Activated naive CD4-positive, alpha-beta T cell treated with anti-CD3 and anti-CD28 coated beads, Interleukin-2, amount 50 U/mL, for 24 hours (primary cell): Measurements from ENCODE around the gene TENT4A.

Source experiments
- H3K27ac Mint-ChIP-seq: one replicate; pipeline ENCODE4 v1.8.0; 2021; ENCODE audit warnings: mild to moderate bottlenecking, mixed read lengths
- H3K27me3 Mint-ChIP-seq: one replicate; pipeline ENCODE4 v1.8.0; 2021; ENCODE audit warnings: mixed read lengths
- H3K36me3 Mint-ChIP-seq: one replicate; pipeline ENCODE4 v1.8.0; 2021; ENCODE audit warnings: mixed read lengths
- H3K4me1 Mint-ChIP-seq: one replicate; pipeline ENCODE4 v1.8.0; 2021; ENCODE audit warnings: mixed read lengths
- H3K4me3 Mint-ChIP-seq: one replicate; pipeline ENCODE4 v1.8.0; 2021; ENCODE audit warnings: mild to moderate bottlenecking, mixed read lengths
- H3K9me3 Mint-ChIP-seq: one replicate; pipeline ENCODE4 v1.8.0; 2021; ENCODE audit warnings: mixed read lengths

The TENT4A gene

DNA sequence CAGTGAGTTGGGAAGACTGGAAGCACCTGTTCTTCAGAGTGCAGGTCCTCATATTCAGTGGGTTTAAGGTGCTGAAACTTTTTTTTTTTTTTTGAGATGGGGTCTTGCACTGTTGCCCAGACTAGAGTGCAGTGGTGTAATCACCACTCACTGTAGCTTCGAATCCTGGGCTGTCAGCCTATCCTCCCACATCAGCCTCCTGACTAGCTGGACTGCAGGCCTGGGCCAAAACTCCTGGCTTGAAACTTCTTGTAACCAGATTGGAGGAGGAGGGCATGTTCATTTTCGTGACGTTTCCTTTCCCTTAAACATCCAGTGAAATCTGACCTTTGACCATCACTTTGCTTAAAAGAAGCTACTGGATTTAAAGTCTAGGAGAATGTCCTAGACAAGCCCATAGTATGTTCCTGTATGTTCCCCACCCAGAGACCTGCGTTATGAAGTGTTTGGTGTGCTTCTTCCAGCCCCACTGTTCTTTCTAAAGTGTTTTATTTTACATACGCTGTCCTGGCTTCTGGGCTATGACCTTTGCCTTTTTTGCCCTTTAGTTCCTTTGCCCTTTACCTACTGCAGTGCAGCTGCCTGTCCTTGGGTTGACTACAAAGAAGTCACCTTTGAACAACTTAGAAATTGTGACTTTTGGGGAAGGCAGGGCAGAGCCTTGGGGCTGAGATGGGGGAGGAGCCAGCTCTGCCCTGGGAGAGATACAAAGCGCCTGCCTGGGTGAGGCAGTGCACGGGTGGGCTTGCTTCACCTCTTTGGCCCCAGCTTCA lies 18.4 kb downstream of the TENT4A start:
- H3K27me3 Mint-ChIP-seq = no peaks in the 10 kb centered on the region
- peaks cover 3% of the 10 kb centered on the region for H3K36me3 Mint-ChIP-seq
- no peaks in the 10 kb centered on the region for H3K9me3 Mint-ChIP-seq
- no peak overlapping the region for H3K27ac Mint-ChIP-seq
- H3K4me3 Mint-ChIP-seq = no peak overlapping the region
- peaks cover 90% of the 10 kb centered on the region for H3K4me1 Mint-ChIP-seq

DNA sequence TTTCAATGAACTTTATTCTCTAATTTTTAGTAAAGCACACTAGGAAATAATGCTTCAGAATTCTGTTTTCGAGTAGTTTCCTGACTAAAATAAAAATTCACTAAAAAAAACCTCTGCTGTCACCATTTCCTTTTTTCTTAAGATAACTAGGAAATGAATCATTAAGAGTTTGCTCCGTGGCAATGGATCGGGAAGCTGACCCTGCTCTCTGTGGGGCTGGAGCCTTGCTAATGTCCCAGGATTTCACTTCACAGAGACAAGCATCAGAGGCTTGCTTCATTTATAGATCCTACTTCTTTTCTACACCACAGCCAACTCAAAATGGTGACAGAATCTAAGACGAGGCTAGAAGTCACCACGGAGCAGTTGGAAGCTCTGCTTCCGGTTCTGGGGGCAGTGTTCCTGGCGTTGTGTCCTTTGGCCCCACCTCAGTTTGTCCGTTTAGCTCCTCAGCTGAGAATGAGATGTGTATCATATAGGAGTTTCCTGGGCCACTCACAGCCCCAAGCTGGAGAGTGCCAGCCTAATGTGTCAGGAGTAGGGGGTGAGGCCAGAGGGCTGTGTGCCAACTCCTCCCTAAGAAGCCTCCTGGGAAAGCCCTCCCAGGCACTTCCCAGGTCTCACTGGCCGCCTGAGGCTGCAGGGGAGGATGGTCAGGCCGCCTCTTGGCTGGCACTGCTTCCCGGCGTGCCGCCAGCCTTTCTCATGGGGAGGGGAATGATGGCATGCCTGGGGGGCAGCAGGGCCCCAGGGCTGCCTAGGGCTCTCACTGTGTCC lies 19.6 kb downstream of the TENT4A start:
- H3K27ac Mint-ChIP-seq = no peak overlapping the region
- no peaks in the 10 kb centered on the region for H3K27me3 Mint-ChIP-seq
- no peaks in the 10 kb centered on the region for H3K9me3 Mint-ChIP-seq
- peaks cover 3% of the 10 kb centered on the region for H3K36me3 Mint-ChIP-seq
- peaks cover 86% of the 10 kb centered on the region for H3K4me1 Mint-ChIP-seq
- H3K4me3 Mint-ChIP-seq = no peak overlapping the region

GRCh38 chr5:6733411-6734242 lies 20.4 kb downstream of the TENT4A start:
- Mint-ChIP-seq H3K27ac (peak overlapping the region; percentile 33), H3K4me1 (peaks cover 78% of the 10 kb centered on the region), H3K9me3 (no peaks in the 10 kb centered on the region), H3K27me3 (no peaks in the 10 kb centered on the region), H3K4me3 (no peak overlapping the region), H3K36me3 (peaks cover 3% of the 10 kb centered on the region)

GRCh38 chr5:6734243-6734700 lies 21.0 kb downstream of the TENT4A start:
- H3K36me3 Mint-ChIP-seq = peaks cover 3% of the 10 kb centered on the region

GRCh38 chr5:6734781-6735180 lies 21.5 kb downstream of the TENT4A start:
- H3K4me1 Mint-ChIP-seq = peaks cover 68% of the 10 kb centered on the region
- peaks cover 6% of the 10 kb centered on the region for H3K36me3 Mint-ChIP-seq
- H3K27me3 Mint-ChIP-seq = no peaks in the 10 kb centered on the region
- H3K9me3 Mint-ChIP-seq = no peaks in the 10 kb centered on the region
- no peak overlapping the region for H3K4me3 Mint-ChIP-seq
- peak overlapping the region; percentile 59 for H3K27ac Mint-ChIP-seq

More at GRCh38 chr5:6734243-6734700, 21.0 kb downstream of the TENT4A start:
- no peaks in the 10 kb centered on the region for H3K9me3 Mint-ChIP-seq
- H3K27ac Mint-ChIP-seq = no peak overlapping the region
- H3K4me1 Mint-ChIP-seq = peaks cover 73% of the 10 kb centered on the region
- H3K4me3 Mint-ChIP-seq = no peak overlapping the region
- H3K27me3 Mint-ChIP-seq = no peaks in the 10 kb centered on the region

DNA sequence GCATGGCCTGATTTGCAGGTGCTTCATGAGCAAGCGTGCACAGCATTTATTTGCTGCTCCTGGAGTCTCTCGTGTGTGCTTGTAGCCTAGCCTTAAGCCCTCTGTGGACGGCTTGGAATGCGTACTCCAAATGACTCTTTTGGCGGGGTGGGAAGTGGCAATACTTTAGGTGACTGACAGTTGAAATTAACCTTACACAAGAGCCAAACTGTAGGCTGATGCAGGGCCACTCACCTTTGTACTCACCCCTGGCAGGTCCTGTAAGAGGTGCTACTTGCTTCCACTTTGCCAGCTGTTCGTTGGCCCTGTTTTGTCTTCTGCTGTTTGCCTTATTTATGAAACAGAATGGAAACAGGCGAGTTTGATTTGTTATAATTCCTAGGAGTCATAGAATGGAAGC lies 22.9 kb downstream of the TENT4A start:
- Mint-ChIP-seq H3K27me3 (no peaks in the 10 kb centered on the region), H3K4me3 (no peak overlapping the region), H3K36me3 (peaks cover 7% of the 10 kb centered on the region), H3K9me3 (no peaks in the 10 kb centered on the region), H3K4me1 (peaks cover 55% of the 10 kb centered on the region), H3K27ac (peak overlapping the region; percentile 81)

GRCh38 chr5:6736524-6737042 lies 23.4 kb downstream of the TENT4A start:
- Mint-ChIP-seq H3K27me3 (no peaks in the 10 kb centered on the region), H3K27ac (peak overlapping the region; percentile 55), H3K4me1 (peaks cover 52% of the 10 kb centered on the region), H3K36me3 (peaks cover 7% of the 10 kb centered on the region), H3K9me3 (no peaks in the 10 kb centered on the region), H3K4me3 (no peak overlapping the region)

GRCh38 chr5:6737043-6737941 lies 24.1 kb downstream of the TENT4A start:
- H3K27me3 Mint-ChIP-seq = no peaks in the 10 kb centered on the region
- H3K9me3 Mint-ChIP-seq = no peaks in the 10 kb centered on the region
- peak overlapping the region; percentile 46 for H3K27ac Mint-ChIP-seq
- peaks cover 44% of the 10 kb centered on the region for H3K4me1 Mint-ChIP-seq
- H3K4me3 Mint-ChIP-seq = no peak overlapping the region
- peaks cover 7% of the 10 kb centered on the region for H3K36me3 Mint-ChIP-seq

GRCh38 chr5:6739603-6740002 lies 26.4 kb downstream of the TENT4A start:
- no peaks in the 10 kb centered on the region for H3K9me3 Mint-ChIP-seq
- no peak overlapping the region for H3K27ac Mint-ChIP-seq
- no peaks in the 10 kb centered on the region for H3K27me3 Mint-ChIP-seq
- peaks cover 24% of the 10 kb centered on the region for H3K4me1 Mint-ChIP-seq
- peaks cover 4% of the 10 kb centered on the region for H3K36me3 Mint-ChIP-seq
- no peak overlapping the region for H3K4me3 Mint-ChIP-seq

GRCh38 chr5:6740586-6741150 lies 27.4 kb downstream of the TENT4A start:
- no peaks in the 10 kb centered on the region for H3K27me3 Mint-ChIP-seq
- no peak overlapping the region for H3K4me3 Mint-ChIP-seq
- H3K4me1 Mint-ChIP-seq = peaks cover 19% of the 10 kb centered on the region
- H3K27ac Mint-ChIP-seq = no peak overlapping the region
- peaks cover 4% of the 10 kb centered on the region for H3K36me3 Mint-ChIP-seq
- H3K9me3 Mint-ChIP-seq = no peaks in the 10 kb centered on the region

- H3K36me3 Mint-ChIP-seq = peaks cover 11% of the 10 kb centered on the region
- no peaks in the 10 kb centered on the region for H3K27me3 Mint-ChIP-seq
- no peak overlapping the region for H3K27ac Mint-ChIP-seq
- no peak overlapping the region for H3K4me3 Mint-ChIP-seq
- peaks cover 13% of the 10 kb centered on the region for H3K4me1 Mint-ChIP-seq
- H3K9me3 Mint-ChIP-seq = no peaks in the 10 kb centered on the region
Observed at GRCh38 chr5:6742081-6742758, 29.0 kb downstream of the TENT4A start.

GRCh38 chr5:6743161-6743560 lies 29.9 kb downstream of the TENT4A start:
- Mint-ChIP-seq H3K27ac (no peak overlapping the region), H3K36me3 (peaks cover 11% of the 10 kb centered on the region), H3K4me1 (peaks cover 9% of the 10 kb centered on the region), H3K4me3 (no peak overlapping the region), H3K27me3 (no peaks in the 10 kb centered on the region), H3K9me3 (no peaks in the 10 kb centered on the region)

GRCh38 chr5:6744841-6745705 lies 31.8 kb downstream of the TENT4A start:
- Mint-ChIP-seq H3K36me3 (peaks cover 7% of the 10 kb centered on the region), H3K27me3 (no peaks in the 10 kb centered on the region), H3K4me1 (peaks cover 13% of the 10 kb centered on the region), H3K9me3 (no peaks in the 10 kb centered on the region), H3K4me3 (no peak overlapping the region), H3K27ac (peak overlapping the region; percentile 41)
